ENCODE results near the gene CENPB. TPM values are rescaled to one million over a fixed set of nuclear protein-coding genes. Genes with fewer than 3 reads are reported as not detected.

The CENPB gene
- total and polyA plus RNA-seq, 2 of the 4 experiments (the other 2 are of a cell fraction): 45.7 to 59.1 TPM

- H3K18ac ChIP-seq (ENCODE audit: low read depth, low read length): no peak overlapping the region
- H3K56ac ChIP-seq (ENCODE audit: extremely low read depth, insufficient read depth, low read length): no peak overlapping the region
- H2BK20ac ChIP-seq (ENCODE audit: low read depth, low read length): no peak overlapping the region
- in situ Hi-C loops (cut with MboI; ENCODE audit: low sequenced_read_pairs): no loop called here
- H2AK5ac ChIP-seq (ENCODE audit: low read depth, low read length): no peak overlapping the region
- H4K5ac ChIP-seq (ENCODE audit: low read depth, low read length): no peak overlapping the region
- H3K4me3 ChIP-seq (ENCODE audit: insufficient read depth, low read depth, low read length): no peak overlapping the region
- H3K9me3 ChIP-seq (ENCODE audit: control insufficient read depth, insufficient read depth, low read length): no peaks in the 10 kb centered on the region
- no peak overlapping the region for H2BK5ac ChIP-seq (ENCODE audit: low read depth, low read length, poor library complexity, severe bottlenecking)
- POLR2A ChIA-PET (ENCODE audit: unreplicated experiment): no interaction called here
- intact Hi-C loops (cut with micrococcal nuclease): loop anchor here (5.0 kb wide), 1 partner anchor 87 kb away; no protein-coding TSS in a partner anchor
- H4K91ac ChIP-seq (ENCODE audit: insufficient read depth, low read depth, low read length): no peak overlapping the region
- WGBS, 2 experiments (ENCODE audit: extremely low coverage in 2 of 2, insufficient read length in 1 of 2): no CpG with 5 or more reads among the region's 3 CpGs
- no peak overlapping the region for H3K4ac ChIP-seq (ENCODE audit: low read depth, low read length)
- H2BK120ac ChIP-seq (ENCODE audit: low read depth, low read length): no peak overlapping the region
- no peak overlapping the region for H4K8ac ChIP-seq (ENCODE audit: low read depth in 2 of 2, low read length in 2 of 2)
- no peak overlapping the region for H3K4me2 ChIP-seq (ENCODE audit: low read depth, low read length)
- no peak overlapping the region for H3K23ac ChIP-seq (ENCODE audit: low read depth, low read length)
- H2AK9ac ChIP-seq (replicated peaks; ENCODE audit: low read depth, low read length, poor library complexity): no peak overlapping the region
- no peak overlapping the region for H3K14ac ChIP-seq (replicated peaks; ENCODE audit: low read depth, low read length)
- no peak for TF ChIP-seq MAFK (IDR thresholded peaks at IDR 0.05; ENCODE audit: low read depth, low read length)
- no peak for TF ChIP-seq RAD21 (IDR thresholded peaks at IDR 0.05; ENCODE audit: low read length)
- TF ChIP-seq BHLHE40 (IDR thresholded peaks at IDR 0.05; ENCODE audit: low read depth, low read length): no peak
- no peak for TF ChIP-seq SMC3 (IDR thresholded peaks at IDR 0.05; ENCODE audit: low read depth, low read length)
- TF ChIP-seq RCOR1 (IDR thresholded peaks at IDR 0.05; ENCODE audit: insufficient replicate concordance, low read length): no peak
- TF ChIP-seq CTCF (conservative IDR thresholded peaks at IDR 0.05; ENCODE audit: low read depth, low read length): no peak
- no peak for TF ChIP-seq MAZ (IDR thresholded peaks at IDR 0.05; ENCODE audit: borderline replicate concordance, low read depth, low read length)
- TF ChIP-seq CEBPB (IDR thresholded peaks at IDR 0.05; ENCODE audit: low read depth, low read length): no peak
- no peak for TF ChIP-seq POLR2A (IDR thresholded peaks at IDR 0.05; ENCODE audit: low read depth, low read length)
- TF ChIP-seq ELK1 (IDR thresholded peaks at IDR 0.05; ENCODE audit: borderline replicate concordance, low read depth, low read length): no peak
- TF ChIP-seq FOS (IDR thresholded peaks at IDR 0.05; ENCODE audit: low read depth, low read length): no peak
- no peak for TF ChIP-seq USF2 (IDR thresholded peaks at IDR 0.05; ENCODE audit: low read depth, low read length)
- DNase-seq (no peak), ATAC-seq (ENCODE audit: low read depth) (no peak)
- CTCF ChIA-PET: no interaction called here
- H2BK15ac ChIP-seq (ENCODE audit: low read depth, low read length): no peak overlapping the region
- H3K36me3 ChIP-seq (ENCODE audit: control insufficient read depth, insufficient read depth, low read length): no peaks in the 10 kb centered on the region; the same call in 1 of the 2 replicates
- dilution Hi-C loops (cut with HindIII; ENCODE audit: low sequenced_read_pairs, unreplicated experiment): no loop called here
- H3K4me1 ChIP-seq (ENCODE audit: control insufficient read depth, insufficient read depth, low read length): peaks cover 11% of the 10 kb centered on the region
- no peak overlapping the region for H3K9ac ChIP-seq (ENCODE audit: low read depth, low read length)
- peaks cover 6% of the 10 kb centered on the region; the same call in 1 of the 2 replicates for H4K20me1 ChIP-seq (ENCODE audit: insufficient read depth, low read length)
- H3K27me3 ChIP-seq (ENCODE audit: control insufficient read depth, insufficient read depth, low read length): no peaks in the 10 kb centered on the region
- no peak overlapping the region for H2AFZ ChIP-seq (replicated peaks; ENCODE audit: low read length, poor library complexity)
- no peak overlapping the region for H3K27ac ChIP-seq (ENCODE audit: insufficient read depth, low read length)
- no TSS peak for BruUV-seq (replicated peaks)
- no peaks in the 10 kb centered on the region; the same call in 1 of the 2 replicates for H3K9me1 ChIP-seq (ENCODE audit: insufficient read depth, low read length)
- H3K79me1 ChIP-seq (ENCODE audit: low read depth in 1 of 2, low read length in 2 of 2): peaks cover 16 to 48% of the 10 kb centered on the region in 2 experiments
Measured at GRCh38 chr20:3764659-3765058, 21.9 kb downstream of the CENPB start.

Measured in IMR-90 (cell line).